Thyroid gland (tissue), 4 donors: ENCODE data around the gene BRIP1. TPM values are rescaled to one million over a fixed set of nuclear protein-coding genes. Genes with fewer than 3 reads are reported as not detected.

Experiments used
- DNase-seq, 2 donors: peaks; one replicate each; pipeline ENCODE4 v3.0.0-alpha.2; 2019
- H3K27ac ChIP-seq, 3 donors: fragments of 200-600 bp; sonication (generic); 1 replicate in 2 of 3; 2 replicates in 1 of 3; pipeline ENCODE4 v1.5.1; 2016 to 2019; ENCODE audit warnings: mild to moderate bottlenecking in 1 of 3, moderate library complexity in 1 of 3
- H3K27me3 ChIP-seq: fragments of 200-600 bp; sonication (generic); one replicate; pipeline ENCODE4 v1.5.1; 2019
- H3K36me3 ChIP-seq, 2 donors: fragments of 200-600 bp; sonication (generic); one replicate each; pipeline ENCODE4 v1.5.1; 2016 to 2019
- H3K4me1 ChIP-seq, 2 donors: fragments of 200-600 bp; sonication (generic); one replicate each; pipeline ENCODE4 v1.5.1; 2017 to 2019
- H3K4me3 ChIP-seq, 3 donors: fragments of 200-600 bp; sonication (generic); replicated peaks in 1 of 3; 1 replicate in 2 of 3; 2 replicates in 1 of 3; pipeline ENCODE4 v1.5.1; 2016; ENCODE audit warnings: mild to moderate bottlenecking in 1 of 3
- H3K9me3 ChIP-seq: fragments of 200-600 bp; sonication (generic); one replicate; pipeline ENCODE4 v1.5.1; 2017
- POLR2A ChIP-seq, 2 donors: fragments of 450-650 bp; IDR thresholded peaks; one replicate each; pipeline ENCODE4 v1.6.1; 2017; ENCODE audit warnings: antibody characterized with exemption in 2 of 2, mild to moderate bottlenecking in 2 of 2, moderate library complexity in 1 of 2
- WGBS, 2 donors: methylation state at CpG; one replicate each; pipeline ENCODE4 v1.1.5; 2017; 5-methylcytosine and 5-hydroxymethylcytosine counted together
- intact Hi-C: fragments of 100-400 bp; cut with DNase I; formaldehyde crosslinking; loops from one replicate; pipeline ENCODE4 v1.15.1; 2023
- total RNA-seq, 4 donors: library from RNA; depleted of rRNA; stranded (reverse); fragments of >200 nt; gene quantifications; one replicate each; pipeline ENCODE4 v1.2.3, GENCODE V29; 2016
- TF ChIP-seq, protein P1 (sequence below), 6 experiments: fragments of 200-600 bp in 3 of 6; fragments of 450-650 bp in 3 of 6; sonication (generic) in 3 of 6; IDR thresholded peaks; one replicate each; pipeline ENCODE4 v1.5.1; 2016 to 2019; ENCODE audit warnings: antibody characterized with exemption in 6 of 6, mild to moderate bottlenecking in 2 of 6, inconsistent platforms in 1 of 6, moderate library complexity in 1 of 6

The BRIP1 gene
- total RNA-seq, 4 donors from 2014 or later = 0.40 TPM; not detected in 3

DNA sequence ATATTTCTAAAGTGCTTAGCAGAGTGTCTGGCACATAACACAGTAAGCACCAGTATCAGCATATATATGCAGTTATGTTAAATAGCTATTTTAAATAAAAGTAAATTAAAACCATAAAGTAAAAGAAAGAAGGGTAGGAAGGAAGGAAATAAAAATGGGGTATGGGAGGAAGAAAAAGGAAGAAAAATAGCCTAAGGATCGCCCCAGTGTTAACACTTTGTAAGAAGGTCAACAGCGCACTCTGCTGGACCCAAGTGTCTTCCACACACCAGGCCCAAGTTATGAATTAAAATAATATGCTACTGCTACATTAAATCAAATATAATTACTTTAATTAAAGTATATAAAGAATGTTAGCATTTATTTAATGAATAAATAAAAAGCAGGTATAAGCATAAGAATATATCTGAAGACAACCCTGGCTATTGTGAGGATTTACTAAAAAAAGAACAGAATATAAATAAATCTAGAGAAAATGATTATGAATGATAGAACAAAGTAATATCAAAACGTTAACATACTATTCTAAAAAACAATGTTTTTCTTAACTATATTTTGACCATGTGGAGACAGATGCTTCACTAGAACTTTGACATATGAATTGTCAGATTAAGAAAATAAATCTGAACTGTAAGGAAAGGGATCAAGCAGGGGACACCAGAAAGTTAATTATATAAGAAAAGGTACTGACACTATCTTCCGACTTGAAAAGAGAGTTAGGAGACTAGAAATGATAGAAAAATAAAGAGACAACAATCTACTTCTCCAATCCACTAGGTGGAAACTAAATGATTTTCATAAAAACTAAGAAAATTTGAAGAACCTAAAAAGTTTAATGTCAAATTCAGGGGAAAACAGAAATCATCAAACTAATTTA is 25.9 kb downstream of the BRIP1 start:
- Histone ChIP-seq H3K27me3 (no peaks in the 10 kb centered on the region), H3K27ac (no peak overlapping the region), H3K4me1 (no peaks in the 10 kb centered on the region), H3K36me3 (no peaks in the 10 kb centered on the region), H3K9me3 (no peaks in the 10 kb centered on the region), H3K4me3 (no peak overlapping the region)
- intact Hi-C loops = loop anchor here (10.0 kb wide), 1 partner anchor 423 kb away; no protein-coding TSS in a partner anchor
- peak; percentile 49 to 63 for DNase-seq
- TF ChIP-seq, protein P1, sequence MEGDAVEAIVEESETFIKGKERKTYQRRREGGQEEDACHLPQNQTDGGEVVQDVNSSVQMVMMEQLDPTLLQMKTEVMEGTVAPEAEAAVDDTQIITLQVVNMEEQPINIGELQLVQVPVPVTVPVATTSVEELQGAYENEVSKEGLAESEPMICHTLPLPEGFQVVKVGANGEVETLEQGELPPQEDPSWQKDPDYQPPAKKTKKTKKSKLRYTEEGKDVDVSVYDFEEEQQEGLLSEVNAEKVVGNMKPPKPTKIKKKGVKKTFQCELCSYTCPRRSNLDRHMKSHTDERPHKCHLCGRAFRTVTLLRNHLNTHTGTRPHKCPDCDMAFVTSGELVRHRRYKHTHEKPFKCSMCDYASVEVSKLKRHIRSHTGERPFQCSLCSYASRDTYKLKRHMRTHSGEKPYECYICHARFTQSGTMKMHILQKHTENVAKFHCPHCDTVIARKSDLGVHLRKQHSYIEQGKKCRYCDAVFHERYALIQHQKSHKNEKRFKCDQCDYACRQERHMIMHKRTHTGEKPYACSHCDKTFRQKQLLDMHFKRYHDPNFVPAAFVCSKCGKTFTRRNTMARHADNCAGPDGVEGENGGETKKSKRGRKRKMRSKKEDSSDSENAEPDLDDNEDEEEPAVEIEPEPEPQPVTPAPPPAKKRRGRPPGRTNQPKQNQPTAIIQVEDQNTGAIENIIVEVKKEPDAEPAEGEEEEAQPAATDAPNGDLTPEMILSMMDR (IDR thresholded peaks at IDR 0.05) = peak; percentile 16 to 72 (median 58)
- no peak for TF ChIP-seq POLR2A (IDR thresholded peaks at IDR 0.05)
- WGBS, 2 donors = 51 to 52% methylated on average over 4 of the region's 4 CpGs

DNA sequence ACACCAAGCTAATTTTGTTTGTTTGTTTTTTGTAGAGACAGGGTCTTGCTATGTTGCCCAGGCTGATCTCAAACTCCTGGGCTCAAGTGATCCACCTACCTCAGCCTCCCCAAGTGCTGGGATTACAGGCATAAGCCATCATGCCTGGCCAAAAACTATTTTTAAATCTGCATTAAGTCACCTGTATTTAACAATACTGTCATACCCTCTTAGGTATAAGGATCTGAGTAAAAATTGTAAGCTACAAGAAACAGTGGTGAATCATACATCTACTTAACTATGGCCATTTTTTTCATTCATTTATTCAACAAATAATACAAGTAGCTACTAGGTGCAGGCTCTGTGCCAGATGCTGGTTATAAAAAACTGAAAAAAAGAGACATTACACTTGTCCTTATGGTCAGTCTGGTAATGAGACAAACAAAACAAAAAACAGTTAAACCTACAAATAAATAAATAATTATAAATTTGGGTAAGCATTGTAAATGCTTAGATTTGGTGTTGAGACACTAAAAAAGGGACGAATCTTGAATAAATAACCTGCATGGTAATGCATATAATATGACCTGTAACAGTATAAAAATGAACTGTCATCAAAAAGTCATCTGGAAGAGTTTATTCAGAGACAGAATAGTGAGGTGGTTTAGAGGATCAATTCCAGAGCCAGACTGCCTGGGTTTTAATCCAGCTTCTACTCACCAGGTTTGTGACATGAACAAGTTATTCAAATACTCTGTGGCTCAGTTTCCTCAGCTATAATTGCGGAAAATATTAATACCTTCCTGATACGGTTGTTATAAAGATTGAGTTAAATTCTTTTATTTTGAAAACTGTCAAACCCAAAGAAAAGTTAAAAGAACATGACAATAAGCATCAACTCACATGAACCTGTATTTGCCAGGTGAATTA is 26.8 kb downstream of the BRIP1 start:
- TF ChIP-seq POLR2A (IDR thresholded peaks at IDR 0.05) = no peak
- TF ChIP-seq, protein P1 (IDR thresholded peaks at IDR 0.05) = no peak
- Histone ChIP-seq H3K27ac (no peak overlapping the region), H3K27me3 (no peaks in the 10 kb centered on the region), H3K4me1 (no peaks in the 10 kb centered on the region), H3K36me3 (no peaks in the 10 kb centered on the region), H3K9me3 (no peaks in the 10 kb centered on the region), H3K4me3 (no peak overlapping the region)
- intact Hi-C loops = loop anchor here (10.0 kb wide), 1 partner anchor 422 kb away; no protein-coding TSS in a partner anchor
- 88 to 94% methylated on average over 3 of the region's 3 CpGs for WGBS, 2 donors
- DNase-seq = no peak

DNA sequence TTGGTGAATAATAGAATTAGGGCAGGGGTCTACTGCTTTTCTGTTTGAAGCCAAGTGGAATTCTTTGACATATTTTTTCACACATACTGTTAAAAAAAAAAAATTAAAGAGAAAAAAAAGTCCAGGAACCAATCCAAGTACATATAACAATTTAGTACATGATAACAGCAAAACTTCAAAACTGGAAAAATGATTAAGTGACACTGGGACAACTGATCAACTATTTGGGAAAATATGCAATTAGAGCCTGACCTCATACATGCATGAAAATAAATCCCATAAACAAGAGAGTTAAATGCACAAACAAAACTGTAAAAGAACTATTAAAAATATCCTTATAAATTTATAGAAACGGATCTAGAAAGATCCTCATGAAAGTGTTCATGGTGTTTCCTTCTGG is 27.7 kb downstream of the BRIP1 start:
- Histone ChIP-seq H3K27me3 (no peaks in the 10 kb centered on the region), H3K27ac (no peak overlapping the region), H3K9me3 (no peaks in the 10 kb centered on the region), H3K4me3 (no peak overlapping the region), H3K36me3 (no peaks in the 10 kb centered on the region), H3K4me1 (no peaks in the 10 kb centered on the region)
- DNase-seq = no peak
- intact Hi-C loops = loop anchor here (10.0 kb wide), 1 partner anchor 421 kb away; no protein-coding TSS in a partner anchor
- TF ChIP-seq, protein P1 (IDR thresholded peaks at IDR 0.05) = no peak
- no peak for TF ChIP-seq POLR2A (IDR thresholded peaks at IDR 0.05)
- WGBS, 2 donors = 92 to 93% methylated on average over 1 of the region's 1 CpG

DNA sequence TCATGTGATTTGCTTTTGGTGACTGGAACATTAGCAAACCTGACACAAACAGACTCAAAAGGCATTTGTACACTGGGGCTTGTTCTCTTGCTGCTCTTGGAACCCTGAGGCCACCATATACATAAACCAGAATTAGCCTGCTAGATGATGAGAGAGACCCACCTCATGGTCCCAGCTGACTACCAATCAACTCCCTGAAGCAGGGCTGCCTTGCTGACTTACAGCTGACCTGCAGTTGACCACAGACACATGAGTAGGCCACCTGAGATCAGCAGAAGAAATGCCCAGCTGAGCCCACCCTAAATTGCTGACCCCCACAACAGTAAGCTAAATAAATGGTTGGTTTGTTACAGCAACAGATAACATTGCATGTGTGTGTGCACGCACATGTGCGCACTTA is 28.7 kb downstream of the BRIP1 start:
- Histone ChIP-seq H3K36me3 (no peaks in the 10 kb centered on the region), H3K9me3 (no peaks in the 10 kb centered on the region), H3K4me3 (no peak overlapping the region), H3K27me3 (no peaks in the 10 kb centered on the region), H3K4me1 (no peaks in the 10 kb centered on the region), H3K27ac (no peak overlapping the region)
- DNase-seq = no peak
- TF ChIP-seq, protein P1 (IDR thresholded peaks at IDR 0.05) = no peak
- no peak for TF ChIP-seq POLR2A (IDR thresholded peaks at IDR 0.05)
- intact Hi-C loops = loop anchor here (10.0 kb wide), 1 partner anchor 420 kb away; no protein-coding TSS in a partner anchor
- 100% methylated on average over 2 of the region's 2 CpGs for WGBS, 2 donors
